Measurements from ENCODE around the gene TNFAIP2.
"Not testable (repeated sequence)": the region's sequence is repeated elsewhere in the genome, so short reads cannot be mapped to it uniquely, and the experiment has no call there.

DNA sequence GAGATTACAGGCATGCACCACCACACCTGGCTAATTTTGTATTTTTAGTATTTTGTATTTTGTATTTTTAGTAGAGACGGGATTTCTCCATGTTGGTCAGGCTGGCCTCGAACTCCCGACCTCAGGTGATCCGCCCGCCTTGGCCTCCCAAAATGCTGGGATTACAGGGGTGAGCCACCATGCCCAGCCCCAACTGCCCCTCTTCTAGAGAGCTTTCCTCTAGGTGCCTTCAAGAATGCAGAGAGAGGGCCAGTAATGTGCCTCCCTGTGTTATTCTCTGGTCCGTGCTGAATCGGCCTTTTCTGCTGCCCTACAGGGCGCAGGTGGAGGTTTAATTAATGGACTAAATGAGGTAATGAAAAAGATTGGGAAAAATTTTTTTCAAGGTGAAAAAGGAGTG is 3.7 kb upstream of the TNFAIP2 start:
- not testable (repeated sequence) for TF ChIP-seq POLR2A (IDR thresholded peaks at IDR 0.05)
- TF ChIP-seq, protein P1, sequence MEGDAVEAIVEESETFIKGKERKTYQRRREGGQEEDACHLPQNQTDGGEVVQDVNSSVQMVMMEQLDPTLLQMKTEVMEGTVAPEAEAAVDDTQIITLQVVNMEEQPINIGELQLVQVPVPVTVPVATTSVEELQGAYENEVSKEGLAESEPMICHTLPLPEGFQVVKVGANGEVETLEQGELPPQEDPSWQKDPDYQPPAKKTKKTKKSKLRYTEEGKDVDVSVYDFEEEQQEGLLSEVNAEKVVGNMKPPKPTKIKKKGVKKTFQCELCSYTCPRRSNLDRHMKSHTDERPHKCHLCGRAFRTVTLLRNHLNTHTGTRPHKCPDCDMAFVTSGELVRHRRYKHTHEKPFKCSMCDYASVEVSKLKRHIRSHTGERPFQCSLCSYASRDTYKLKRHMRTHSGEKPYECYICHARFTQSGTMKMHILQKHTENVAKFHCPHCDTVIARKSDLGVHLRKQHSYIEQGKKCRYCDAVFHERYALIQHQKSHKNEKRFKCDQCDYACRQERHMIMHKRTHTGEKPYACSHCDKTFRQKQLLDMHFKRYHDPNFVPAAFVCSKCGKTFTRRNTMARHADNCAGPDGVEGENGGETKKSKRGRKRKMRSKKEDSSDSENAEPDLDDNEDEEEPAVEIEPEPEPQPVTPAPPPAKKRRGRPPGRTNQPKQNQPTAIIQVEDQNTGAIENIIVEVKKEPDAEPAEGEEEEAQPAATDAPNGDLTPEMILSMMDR (IDR thresholded peaks at IDR 0.05) = not testable (repeated sequence)

All from right lobe of liver (tissue), 4 donors.